Measurements from ENCODE around the gene QSOX1.

DNA sequence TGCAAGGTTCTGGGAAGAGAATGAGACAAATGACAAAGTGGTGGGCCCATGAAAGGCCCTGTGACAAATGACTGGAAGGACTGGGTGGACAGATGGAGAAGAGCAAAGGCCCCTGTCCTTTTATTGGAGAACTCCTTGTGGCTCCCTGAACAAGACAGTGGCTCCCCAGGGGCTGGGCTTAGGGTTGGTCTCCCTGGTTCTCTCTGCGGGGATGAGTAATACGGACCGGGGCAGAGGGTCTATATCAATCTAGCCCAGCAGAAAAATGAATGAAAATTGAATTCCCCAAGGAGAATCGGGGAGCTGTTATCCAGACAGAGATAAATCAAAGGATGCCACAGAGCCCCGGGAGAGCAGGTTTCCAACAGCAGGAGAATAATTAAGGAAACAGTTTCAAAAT, 70.2 kb downstream of the QSOX1 start:
- TF ChIP-seq POU2F2 (IDR thresholded peaks at IDR 0.05; ENCODE audit: low read depth, low read length): no peak
- no peak for TF ChIP-seq POLR2A (IDR thresholded peaks at IDR 0.05; ENCODE audit: low read depth, low read length)
- no peak for TF ChIP-seq TAF1 (IDR thresholded peaks at IDR 0.05; ENCODE audit: low read depth, low read length)
